GM23248 (cell line): ENCODE data around the gene CISD2.

Source experiments
- EZH2 ChIP-seq: fragments of 200-600 bp; sonication (generic); IDR thresholded peaks from 2 replicates; pipeline ENCODE4 v1.6.1; 2018; ENCODE audit warnings: antibody characterized with exemption, mild to moderate bottlenecking; ENCODE audit not compliant: insufficient read depth, poor library complexity, severe bottlenecking
- EZH2phosphoT487 ChIP-seq: fragments of 200-600 bp; sonication (generic); IDR thresholded peaks from 2 replicates; pipeline ENCODE4 v1.6.1; 2018; ENCODE audit warnings: antibody characterized with exemption, moderate library complexity, mild to moderate bottlenecking, low read depth; ENCODE audit not compliant: insufficient read depth

DNA sequence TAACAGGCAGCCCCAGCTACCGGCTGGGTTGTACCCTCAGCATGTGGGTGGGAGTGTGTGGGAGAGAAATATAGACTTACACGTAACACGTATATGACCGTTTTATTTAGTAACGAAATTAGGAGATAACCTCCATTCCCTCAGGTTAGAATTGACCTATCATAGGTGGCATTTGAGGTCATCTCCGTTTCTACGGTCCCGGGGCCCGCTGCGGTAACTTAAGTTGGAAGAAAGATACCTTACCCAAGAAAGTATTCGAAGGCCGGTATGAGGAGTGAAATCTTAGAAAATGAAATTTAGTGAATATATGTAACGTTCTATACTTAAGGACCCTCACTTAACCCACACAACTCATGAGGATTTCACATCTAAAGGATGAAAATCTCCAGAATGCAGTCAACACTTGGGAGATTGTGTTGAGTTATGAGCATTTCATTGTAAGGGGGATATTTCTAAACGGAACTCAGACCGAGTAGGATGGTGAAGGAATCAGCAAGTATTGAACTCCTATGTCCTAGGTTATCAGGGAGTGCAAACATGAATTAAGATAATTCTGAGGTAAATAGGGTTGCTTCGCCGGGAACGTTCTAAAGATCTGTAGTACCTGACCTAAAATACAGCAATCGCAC, 891 bp downstream of the CISD2 start:
- TF ChIP-seq EZH2phosphoT487, result no peak
- no peak for TF ChIP-seq EZH2
